HG03442 (cell line): ENCODE data around the gene RAP1GAP2.
"Not testable (repeated sequence)": the region's sequence is repeated elsewhere in the genome, so short reads cannot be mapped to it uniquely, and the experiment has no call there.

Experiments
- ATAC-seq: cut with Tn5 transposase; IDR thresholded peaks from one replicate; pipeline ENCODE4 v1.9.1; 2021; ENCODE audit warnings: mild to moderate bottlenecking, moderate library complexity; ENCODE audit not compliant: unreplicated experiment

Gene RAP1GAP2

DNA sequence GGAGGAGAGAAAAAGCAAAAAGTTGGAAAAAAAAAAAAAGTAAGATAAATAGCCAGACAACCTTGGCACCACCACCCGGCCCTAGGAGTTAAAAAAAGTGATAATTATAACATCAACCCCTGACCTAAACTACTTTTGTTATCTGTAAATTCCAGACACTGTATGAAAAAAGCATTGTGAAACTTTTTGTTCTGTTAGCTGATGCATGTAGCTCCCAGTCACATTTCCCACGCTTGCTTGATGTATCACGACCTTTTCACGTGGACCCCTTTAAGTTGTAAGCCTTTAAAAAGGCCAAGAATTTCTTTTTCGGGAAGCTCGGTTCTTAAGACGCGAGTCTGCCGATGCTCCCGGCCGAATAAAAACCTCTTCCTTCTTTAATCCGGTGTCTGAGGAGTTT lies 10.9 kb upstream of the RAP1GAP2 start:
- not testable (repeated sequence) for ATAC-seq

DNA sequence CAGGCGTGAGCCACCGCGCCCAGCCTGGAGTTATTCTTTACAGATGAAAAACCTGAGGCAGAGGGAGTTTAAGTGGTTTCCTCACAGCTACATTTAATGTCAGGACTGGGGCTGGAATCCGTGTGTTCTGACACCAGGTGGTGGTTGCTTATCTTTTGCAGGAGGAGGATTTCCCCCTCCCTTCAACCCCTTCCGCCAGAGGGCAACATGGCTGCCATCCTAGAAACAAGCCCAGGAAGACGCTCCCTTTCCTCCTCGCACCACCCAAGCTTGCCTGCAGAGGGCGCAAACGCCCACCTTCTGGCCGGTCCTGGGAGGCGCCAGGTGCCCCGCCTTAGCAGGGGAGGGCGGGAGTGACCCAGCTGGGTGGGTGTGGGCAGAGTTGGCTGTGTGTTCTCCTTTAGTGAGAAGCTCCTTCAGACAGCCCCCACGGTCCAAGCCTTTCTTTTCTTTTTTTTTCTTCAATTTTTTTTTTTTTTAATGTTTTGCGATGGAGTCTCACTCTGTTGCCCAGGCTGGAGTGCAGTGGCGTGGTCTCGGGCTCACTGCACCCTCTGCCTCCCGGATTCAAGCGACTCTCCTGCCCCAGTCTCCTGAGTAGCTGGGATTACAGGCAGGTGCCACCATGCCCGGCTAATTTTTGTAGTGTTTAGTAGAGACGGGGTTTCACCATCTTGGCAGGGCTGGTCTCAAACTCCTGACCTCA lies 9.9 kb upstream of the RAP1GAP2 start:
- ATAC-seq, result peak; percentile 67

DNA sequence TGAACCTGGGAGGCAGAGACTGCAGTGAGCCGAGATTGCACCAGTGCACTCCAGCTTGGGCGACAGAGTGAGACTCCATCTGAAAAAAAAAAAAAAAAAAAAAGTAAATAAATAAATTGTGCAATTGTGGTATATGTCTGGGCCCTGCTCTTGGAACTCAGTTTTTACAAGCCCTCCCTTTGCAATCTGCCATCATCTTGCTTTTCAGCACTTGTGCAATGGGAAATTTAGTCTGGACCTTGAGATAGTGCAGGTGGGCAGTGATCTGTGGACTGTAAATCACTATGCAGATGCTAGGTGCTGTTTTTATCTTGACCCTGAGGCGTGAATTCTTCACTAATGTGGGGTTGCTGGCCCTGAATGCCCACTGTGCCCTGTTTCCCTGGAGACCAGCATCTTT lies 6.5 kb upstream of the RAP1GAP2 start:
- no peak for ATAC-seq

DNA sequence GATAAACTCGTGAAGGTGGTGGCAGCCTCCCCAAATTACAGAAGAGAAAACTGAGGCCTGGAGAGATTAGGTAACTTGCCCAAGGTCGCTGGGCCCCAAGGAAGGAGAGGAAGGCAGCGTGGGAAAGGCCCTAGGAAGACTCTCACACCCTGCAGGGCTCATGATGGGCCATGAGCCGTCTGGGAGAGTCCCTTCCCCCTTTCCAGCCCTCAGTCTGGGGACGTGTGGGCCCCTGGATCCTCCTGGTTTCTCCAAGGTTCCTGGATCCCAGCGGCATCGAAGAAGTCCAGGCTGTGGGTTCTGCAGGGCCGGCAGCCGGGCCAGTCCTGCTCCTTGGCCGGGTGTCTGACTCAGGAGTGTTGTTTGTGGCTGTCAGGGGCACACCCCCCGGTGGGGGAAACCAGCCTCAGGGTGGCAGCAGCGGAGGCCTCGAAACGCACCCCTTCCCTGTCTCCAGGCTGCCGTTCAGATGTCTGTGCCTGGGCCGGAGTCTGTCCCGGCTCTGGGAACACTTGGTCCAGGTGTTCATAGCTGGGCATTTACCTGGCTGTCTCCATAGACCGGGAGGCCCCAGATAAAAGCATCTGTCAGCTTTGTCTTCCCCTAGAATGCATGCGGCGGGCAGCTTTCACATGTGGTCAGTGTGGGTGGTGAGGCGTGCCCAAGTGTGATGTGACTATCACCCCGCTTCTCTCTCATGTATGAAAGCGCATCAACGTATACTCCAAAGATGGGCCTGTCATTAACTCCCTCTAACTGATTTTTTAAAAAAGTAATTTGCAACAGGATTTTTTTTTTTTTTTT lies 3.7 kb upstream of the RAP1GAP2 start:
- no peak for ATAC-seq

DNA sequence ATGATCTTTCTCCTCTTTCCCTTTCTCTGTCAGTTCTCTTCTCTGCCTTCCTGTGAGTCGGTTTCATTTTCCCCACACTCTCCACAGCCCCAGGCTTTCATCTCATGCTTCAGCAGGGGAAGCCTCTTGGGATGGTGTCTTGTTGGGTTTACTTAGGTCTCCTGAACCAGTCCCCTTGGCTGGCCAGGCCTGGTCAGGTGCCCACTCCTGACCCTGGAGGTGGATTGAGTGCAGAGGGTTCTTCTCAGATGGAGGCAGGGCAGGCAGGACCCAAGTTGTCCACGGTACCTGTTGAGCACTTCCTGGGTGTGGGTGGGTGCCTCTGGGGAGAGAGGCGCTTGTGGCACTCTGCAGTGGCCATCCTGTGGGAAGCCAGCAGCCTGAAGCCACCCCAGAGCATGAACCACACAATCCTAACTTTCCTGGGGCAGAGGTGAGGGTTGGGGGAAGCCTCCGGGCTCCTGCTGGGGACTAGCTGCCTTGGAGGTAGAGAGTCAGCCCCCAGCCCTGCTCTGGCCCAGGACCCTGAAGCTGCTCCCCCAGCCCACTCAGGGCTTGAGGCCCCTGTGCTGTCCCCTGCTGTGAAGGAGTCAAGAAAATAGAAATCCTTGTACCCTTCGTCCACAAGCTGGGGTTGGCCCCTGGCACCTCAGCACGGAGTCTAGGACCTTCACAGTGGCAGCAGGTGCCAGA lies 2.0 kb upstream of the RAP1GAP2 start:
- ATAC-seq, result no peak

DNA sequence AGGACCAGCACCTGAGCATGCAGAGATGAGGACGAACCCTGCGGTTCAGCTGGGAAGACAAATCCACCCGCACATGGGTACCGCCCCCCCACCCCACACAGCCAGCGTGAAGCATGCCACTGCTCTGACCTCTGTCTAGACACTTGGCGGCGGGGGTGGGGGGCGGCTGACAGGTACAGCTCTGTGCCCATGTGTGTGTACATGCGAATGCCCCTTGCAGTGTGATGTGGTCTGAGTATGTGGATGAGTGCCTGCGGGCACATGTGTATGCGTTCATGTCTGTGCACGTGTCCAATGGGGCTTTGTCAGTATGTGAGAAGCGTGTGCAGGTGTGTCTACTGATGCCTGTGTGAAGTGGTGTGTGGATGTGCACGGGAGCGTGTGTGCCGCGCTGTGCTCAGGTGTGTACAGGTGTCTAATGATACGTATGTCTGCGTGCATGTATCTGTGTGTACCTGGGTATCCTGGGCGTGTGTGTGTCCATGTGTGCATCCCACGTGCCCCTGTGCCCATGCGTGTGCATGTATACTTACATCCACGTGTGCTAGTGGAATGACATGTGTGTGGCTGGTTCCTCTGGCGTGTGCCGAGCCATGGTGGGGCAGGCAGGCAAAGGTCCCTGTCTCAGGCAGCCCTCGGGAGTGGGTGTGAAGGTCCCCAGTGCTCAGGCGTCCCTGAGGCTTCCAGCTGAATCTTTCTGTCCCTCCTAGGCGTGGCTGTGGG lies 636 bp upstream of the RAP1GAP2 start:
- no peak for ATAC-seq

DNA sequence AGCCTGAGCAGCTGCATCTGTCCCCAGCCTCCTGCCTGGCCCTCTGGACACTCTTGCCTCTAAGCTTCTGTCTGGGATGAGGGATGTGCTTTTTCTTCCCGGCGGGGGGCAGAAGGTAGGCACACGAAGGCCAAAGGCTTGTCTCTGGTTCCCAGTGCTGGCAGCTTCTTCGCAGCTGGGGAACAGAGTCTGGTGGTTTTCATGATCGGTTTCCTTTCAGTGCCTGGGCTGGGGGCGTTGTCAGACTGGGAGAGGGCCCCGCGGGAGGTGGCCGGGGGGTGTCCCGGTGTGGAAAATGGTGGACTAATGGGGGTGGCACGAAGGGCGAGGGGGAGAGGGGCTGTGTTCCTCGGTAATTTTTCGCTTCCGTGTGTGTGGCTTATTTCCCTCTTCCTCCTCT lies 988 bp downstream of the RAP1GAP2 start:
- ATAC-seq, result no peak

DNA sequence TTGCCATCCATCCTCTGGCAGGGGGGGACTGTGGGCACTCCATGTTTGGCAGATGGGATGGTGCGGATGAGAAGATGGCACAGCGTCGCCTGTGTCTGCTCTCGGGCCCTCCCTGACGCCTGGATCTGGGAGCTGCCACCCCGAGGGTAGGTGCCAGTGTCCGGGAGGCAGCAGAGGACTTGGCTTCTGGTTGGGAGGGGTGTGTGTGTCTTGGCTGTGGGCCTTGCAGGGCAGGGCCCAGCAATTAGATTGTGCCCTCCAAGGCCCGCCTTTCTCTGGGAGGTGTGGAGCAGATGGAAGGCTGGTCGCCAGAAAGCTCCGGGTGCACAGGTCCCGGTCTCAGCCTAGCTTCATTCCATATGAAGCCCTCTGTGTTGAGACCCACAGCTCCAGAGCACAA lies 1.4 kb downstream of the RAP1GAP2 start:
- ATAC-seq, result no peak

DNA sequence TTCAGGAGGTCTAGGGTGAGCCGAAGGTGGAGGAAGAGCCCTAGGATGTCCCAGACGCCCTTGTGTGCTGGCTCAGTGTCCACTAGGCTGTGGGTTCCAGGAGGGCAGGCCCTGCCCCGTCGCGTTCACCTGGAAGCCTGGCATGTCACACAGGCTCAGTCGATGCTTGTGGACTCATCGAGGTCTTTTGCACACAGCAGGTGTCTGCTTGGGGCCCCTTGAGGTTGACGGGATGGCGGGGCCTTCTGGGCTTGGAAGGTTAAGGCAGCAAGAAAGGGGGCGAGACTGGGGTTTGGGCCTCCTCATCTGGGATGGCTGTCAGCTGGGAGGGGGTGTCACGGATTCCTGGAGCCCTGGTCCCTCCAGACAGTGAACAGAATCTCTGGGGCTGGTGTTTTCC lies 1.9 kb downstream of the RAP1GAP2 start:
- no peak for ATAC-seq

DNA sequence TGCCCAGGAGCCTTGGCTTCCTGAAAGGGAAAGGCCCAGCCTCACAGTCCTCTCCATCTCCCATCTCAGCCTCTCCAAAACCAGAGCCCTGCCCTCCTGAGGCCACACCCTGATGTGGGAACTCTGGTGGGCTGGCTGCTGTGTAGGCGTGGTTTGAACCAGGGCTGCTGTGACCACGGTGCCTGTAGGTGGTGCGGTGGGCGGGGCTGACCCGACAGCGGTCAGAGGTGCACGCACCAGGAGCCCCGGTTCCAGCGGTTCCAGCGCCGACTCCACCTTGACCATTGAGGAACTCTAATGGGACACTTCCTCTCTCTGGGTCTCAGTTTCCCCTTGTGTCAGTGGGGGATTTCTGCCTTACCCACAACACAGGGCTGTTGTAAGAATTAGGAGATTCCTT lies 2.4 kb downstream of the RAP1GAP2 start:
- no peak for ATAC-seq

DNA sequence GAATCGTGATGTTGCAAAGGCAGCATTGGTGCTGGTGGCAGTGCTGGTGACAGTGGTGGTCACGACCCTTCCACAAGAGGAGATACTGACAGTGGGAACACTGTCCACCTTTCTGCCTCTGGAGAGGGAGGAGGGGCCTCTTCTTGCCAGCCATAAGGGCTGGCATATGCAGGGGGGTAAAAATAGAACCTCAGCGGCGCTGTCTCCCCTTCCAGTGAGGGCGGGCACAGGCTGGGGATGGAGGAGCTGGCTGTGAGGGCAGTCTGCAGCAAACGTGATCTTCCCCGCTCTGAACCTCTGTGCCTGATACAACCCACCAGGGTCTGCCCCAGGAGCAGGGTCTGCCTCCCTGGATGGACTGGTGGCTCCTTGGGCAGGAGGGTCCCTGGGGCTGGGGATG lies 3.4 kb downstream of the RAP1GAP2 start:
- no peak for ATAC-seq

DNA sequence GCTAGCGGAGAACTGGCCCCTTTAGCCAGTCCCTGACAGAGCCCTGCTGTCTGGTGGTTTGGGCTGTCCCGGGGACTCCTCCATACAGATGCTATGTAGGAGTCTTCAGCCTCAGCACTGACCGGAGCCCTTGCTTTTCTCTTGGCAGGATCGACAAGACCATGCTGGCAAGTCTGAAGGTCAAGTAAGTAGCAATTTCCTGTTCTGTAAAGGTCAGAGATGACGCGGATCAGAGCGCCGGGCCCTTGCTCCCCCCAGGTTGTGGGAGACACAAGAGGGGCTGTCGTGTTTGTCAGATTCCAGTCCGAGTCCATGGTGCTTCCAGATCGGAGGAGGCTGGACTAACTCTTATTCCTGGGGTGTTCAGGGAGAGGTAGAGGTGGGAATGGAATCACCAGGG lies 4.1 kb downstream of the RAP1GAP2 start:
- no peak for ATAC-seq

DNA sequence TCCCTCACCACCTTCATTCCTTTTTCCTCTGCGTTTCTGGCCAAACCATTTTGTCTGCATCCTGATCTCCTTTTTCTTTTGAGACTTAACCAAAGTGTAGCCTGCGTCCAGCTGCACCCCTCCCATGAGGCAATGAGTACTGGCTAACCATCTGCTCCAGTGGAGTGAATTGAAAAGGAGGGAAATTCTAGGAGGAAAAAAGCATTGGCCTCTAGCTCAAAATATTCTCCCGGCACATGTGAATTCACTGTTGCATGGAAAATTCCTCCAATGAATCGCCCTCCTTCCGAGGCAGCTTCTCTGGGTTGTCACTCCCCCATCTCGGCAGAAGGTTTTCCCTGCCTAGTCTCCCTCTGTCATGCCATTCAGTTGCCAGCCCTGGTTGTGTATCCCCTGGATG lies 5.6 kb downstream of the RAP1GAP2 start:
- no peak for ATAC-seq

DNA sequence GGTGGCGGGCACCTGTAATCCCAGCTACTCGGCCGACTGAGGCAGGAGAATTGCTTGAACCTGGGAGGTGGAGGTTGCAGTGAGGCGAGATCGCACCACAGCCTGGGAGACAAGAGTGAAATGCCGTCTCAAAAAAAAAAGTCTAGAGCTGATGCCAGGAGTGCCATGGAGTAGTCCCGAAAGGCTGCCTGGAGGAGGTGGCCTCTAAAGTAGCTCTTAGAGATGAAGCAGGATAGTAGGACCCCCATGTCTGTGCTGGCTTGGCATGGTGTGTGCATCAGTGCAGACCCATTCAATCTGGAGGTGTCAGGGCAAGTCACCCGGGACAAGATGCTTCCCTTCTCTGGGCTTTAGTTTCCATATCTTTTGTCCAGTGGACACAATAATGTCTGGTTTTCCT lies 6.3 kb downstream of the RAP1GAP2 start:
- no peak for ATAC-seq

DNA sequence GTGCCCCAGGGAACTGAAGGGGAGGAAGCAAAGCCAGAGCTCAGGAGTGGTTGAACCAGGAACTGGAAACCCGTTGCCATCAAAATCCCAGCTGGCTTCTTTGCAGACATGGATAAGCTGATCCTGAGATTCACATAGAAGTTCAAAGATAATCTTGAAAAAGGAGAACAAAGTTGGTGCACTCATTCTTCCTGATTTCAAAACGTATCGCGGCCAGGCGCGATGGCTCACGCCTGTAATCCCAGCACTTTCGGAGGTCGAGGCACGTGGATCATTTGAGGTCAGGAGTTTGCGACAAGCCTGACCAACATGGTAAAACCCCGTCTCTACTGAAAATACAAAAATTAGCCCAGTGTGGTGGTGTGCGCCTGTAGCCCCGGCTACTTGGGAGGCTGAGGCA lies 7.1 kb downstream of the RAP1GAP2 start:
- no peak for ATAC-seq

DNA sequence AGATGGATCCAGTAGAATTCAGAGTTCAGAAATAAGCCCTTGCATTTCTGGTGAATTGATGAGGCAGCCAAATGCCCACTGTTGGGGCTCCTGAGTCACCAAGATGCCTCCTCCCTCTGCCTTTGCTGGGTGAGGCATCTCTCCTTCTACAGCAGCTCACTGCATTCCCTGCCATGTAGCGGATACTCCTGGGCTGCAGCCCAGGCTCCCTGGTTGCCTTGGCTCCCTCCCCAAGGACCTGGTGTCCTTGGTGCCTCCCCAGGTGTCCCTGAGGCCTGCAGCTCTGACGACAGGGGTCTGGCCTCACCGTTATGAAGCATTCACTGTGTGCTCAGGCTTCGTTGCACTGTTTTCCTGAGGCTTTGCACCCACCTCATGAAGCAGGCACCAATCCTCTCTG lies 7.7 kb downstream of the RAP1GAP2 start:
- ATAC-seq, result no peak

DNA sequence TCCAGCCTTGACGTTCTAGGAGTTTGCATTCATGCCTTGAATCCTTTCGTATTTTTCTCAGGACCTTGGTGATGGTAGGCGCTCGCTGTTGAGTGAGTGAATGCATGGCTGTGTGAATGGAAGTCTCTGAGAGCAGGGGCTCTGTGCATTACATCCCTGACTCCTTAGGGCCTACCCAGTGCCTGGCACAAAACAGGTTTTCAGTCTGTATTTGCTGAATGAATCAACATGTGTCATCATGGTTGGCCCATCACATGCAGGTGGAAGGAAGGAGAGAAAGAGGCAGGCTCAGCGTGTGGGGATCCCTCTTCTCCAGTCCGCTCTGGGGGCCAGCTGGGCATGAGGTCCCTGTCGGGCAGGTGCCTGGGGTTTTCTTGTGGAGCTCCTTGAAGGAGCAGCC lies 8.7 kb downstream of the RAP1GAP2 start:
- no peak for ATAC-seq

DNA sequence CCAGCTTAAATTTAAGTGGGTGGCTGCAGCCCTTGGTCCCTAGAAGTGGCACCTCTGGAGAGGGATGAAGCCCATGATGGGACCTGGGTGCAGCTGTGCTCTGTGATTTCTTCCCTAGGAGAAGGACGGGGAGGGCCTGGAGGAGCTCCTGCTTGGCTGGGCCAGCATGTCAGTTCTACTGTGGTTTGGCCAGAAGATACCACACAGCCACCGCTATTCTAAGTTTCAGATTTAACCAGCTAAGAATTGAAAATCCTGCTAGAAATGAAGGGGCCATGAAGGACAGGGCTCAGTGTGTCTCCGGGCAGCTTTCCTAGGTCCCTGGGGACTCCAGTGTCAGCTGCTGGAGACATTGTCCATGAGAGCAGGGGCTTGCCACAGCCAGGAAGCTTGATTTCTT lies 9.7 kb downstream of the RAP1GAP2 start:
- ATAC-seq, result no peak

DNA sequence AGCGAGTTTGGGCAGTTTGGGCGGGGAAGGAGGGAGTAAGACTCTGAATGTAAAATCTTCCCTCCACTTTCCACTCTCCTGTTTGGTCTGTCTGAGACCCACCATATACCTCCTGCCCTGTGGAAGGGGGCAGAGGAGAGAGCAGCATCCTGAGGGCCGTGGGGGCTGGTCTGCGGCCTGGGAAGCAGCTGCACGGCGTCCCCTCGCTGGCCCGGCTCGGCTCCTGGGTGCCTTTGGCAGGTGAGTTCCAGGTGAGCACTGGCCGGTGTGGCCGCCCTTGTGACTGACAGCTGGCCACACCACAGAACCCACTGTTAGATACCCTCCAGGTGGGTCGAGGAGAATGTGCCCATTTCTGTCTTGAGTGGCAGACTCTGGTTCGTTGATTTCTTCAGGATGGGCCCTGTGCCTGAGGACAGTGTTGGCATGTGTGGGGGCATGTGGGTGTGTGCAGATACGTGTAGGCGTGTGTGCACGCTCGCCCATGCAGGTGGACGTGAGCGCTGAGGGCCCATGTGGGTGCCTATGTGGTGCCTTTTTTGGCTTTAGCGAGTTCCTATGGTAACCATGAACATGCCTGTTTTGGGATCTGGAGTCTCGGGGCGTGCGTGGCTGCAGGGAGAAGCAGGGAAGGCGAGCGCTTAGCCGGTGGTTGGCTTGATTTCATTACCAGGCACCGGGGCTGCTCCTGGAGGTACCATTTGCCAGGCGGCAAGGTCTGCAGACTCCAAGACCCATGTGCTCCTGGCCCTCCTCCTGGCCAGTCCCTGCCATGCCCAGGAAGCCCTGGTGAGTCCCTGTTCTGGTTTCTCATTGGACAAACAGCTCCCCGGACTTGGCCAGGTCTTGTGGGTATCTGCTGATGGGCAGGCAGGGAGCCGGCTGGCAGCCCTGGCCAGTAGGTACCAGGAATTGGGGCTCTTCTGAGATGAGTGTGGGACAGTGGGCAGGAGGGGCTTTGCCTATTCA lies 12.4 kb downstream of the RAP1GAP2 start:
- ATAC-seq, result no peak

DNA sequence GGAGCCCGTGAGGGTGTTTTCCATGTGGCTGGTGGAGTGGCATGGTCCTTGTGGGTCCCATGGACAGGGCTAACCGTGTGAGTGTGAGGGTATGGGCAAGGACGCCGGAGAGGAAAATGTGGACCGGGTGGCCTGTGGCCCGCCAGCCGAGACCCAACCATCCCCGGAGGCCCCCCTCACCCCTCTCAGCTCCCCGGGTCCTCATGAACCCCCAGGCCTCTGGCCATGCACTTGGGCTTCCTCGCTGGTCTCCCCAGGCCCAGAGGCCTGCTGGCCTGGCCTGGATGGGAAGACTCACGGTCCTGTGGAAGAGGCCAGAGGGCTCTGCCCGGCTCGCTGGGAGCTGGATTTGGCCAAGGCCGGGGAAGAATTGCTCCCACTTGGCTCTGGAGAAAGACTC lies 13.1 kb downstream of the RAP1GAP2 start:
- ATAC-seq, result no peak
